Measurements from ENCODE around the gene SPO11. TPM values are rescaled to one million over a fixed set of nuclear protein-coding genes. Genes with fewer than 3 reads are reported as not detected.

Gene SPO11
- polyA plus RNA-seq, 1 donor (not counting 4 experiments of a cell fraction or from before 2014, with no cell fraction given), result not detected

GRCh38 chr20:57383447-57384347 is 54.1 kb downstream of the SPO11 start:
- DNase-seq (ENCODE audit: low read depth, low spot score), result no peak
- H3K9me3 ChIP-seq (ENCODE audit: control insufficient read depth, low read depth, low read length), result no peaks in the 10 kb centered on the region
- no peak overlapping the region for H3K4me2 ChIP-seq (ENCODE audit: control insufficient read depth, extremely low read depth, insufficient read depth, low read depth, low read length)
- H3K27me3 ChIP-seq (ENCODE audit: control insufficient read depth, extremely low read depth, insufficient read depth, low read length), result no peaks in the 10 kb centered on the region
- H2AFZ ChIP-seq (ENCODE audit: control insufficient read depth, low read length), result no peak overlapping the region
- H3K36me3 ChIP-seq (ENCODE audit: control insufficient read depth in 2 of 2, extremely low read depth in 1 of 2, insufficient read depth in 2 of 2, low read length in 2 of 2), result peaks cover under 1 to 4% of the 10 kb centered on the region in 2 experiments
- no peaks in the 10 kb centered on the region for H3K4me1 ChIP-seq (ENCODE audit: control insufficient read depth, extremely low read depth, insufficient read depth, low read length)
- H3K79me2 ChIP-seq (ENCODE audit: control insufficient read depth, insufficient read depth, low read length), result no peaks in the 10 kb centered on the region
- no peak overlapping the region for H3K9ac ChIP-seq (ENCODE audit: control insufficient read depth, extremely low read depth, insufficient read depth, low read length)
- H3K27ac ChIP-seq (ENCODE audit: control insufficient read depth, insufficient read depth, low read length), result no peak overlapping the region
- no peak for TF ChIP-seq EZH2 (IDR thresholded peaks at IDR 0.05; ENCODE audit: low read length)
- TF ChIP-seq CTCF (optimal IDR thresholded peaks at IDR 0.05 in 1 of 3, IDR thresholded peaks at IDR 0.05 in 1 of 3, conservative IDR thresholded peaks at IDR 0.05 in 1 of 3; ENCODE audit: extremely low read depth in 1 of 3, insufficient read depth in 2 of 3, low read length in 3 of 3), result no peak
- no peaks in the 10 kb centered on the region for H4K20me1 ChIP-seq (ENCODE audit: control insufficient read depth, extremely low read depth, insufficient read depth, low read length)
- dilution Hi-C loops (cut with MboI; ENCODE audit: extremely low pct_ligation_motif_present, low sequenced_read_pairs), result no loop called here
- FAIRE-seq, result no peak
- H3K9me1 ChIP-seq (ENCODE audit: control insufficient read depth, extremely low read depth, insufficient read depth, low read length), result no peaks in the 10 kb centered on the region
- no peak overlapping the region for H3K4me3 ChIP-seq (ENCODE audit: control insufficient read depth in 2 of 3, extremely low read depth in 1 of 3, insufficient read depth in 2 of 3, low read depth in 1 of 3, low read length in 3 of 3)

- Histone ChIP-seq H3K4me3 (ENCODE audit: control insufficient read depth in 2 of 3, extremely low read depth in 1 of 3, insufficient read depth in 2 of 3, low read depth in 1 of 3, low read length in 3 of 3) (no peak overlapping the region), H3K9me1 (ENCODE audit: control insufficient read depth, extremely low read depth, insufficient read depth, low read length) (no peaks in the 10 kb centered on the region), H3K27ac (ENCODE audit: control insufficient read depth, insufficient read depth, low read length) (no peak overlapping the region), H3K36me3 (ENCODE audit: control insufficient read depth in 2 of 2, extremely low read depth in 1 of 2, insufficient read depth in 2 of 2, low read length in 2 of 2) (peaks cover 0 to under 1% of the 10 kb centered on the region in 2 experiments), H3K9ac (ENCODE audit: control insufficient read depth, extremely low read depth, insufficient read depth, low read length) (no peak overlapping the region), H3K9me3 (ENCODE audit: control insufficient read depth, low read depth, low read length) (no peaks in the 10 kb centered on the region), H3K27me3 (ENCODE audit: control insufficient read depth, extremely low read depth, insufficient read depth, low read length) (no peaks in the 10 kb centered on the region), H2AFZ (ENCODE audit: control insufficient read depth, low read length) (no peak overlapping the region), H3K4me2 (ENCODE audit: control insufficient read depth, extremely low read depth, insufficient read depth, low read depth, low read length) (no peak overlapping the region), H3K4me1 (ENCODE audit: control insufficient read depth, extremely low read depth, insufficient read depth, low read length) (peaks cover 2% of the 10 kb centered on the region), H4K20me1 (ENCODE audit: control insufficient read depth, extremely low read depth, insufficient read depth, low read length) (no peaks in the 10 kb centered on the region), H3K79me2 (ENCODE audit: control insufficient read depth, insufficient read depth, low read length) (no peaks in the 10 kb centered on the region)
- FAIRE-seq (no peak), DNase-seq (ENCODE audit: low read depth, low spot score) (no peak)
- dilution Hi-C loops (cut with MboI; ENCODE audit: extremely low pct_ligation_motif_present, low sequenced_read_pairs), result no loop called here
- TF ChIP-seq EZH2 (IDR thresholded peaks at IDR 0.05; ENCODE audit: low read length) (no peak), CTCF (optimal IDR thresholded peaks at IDR 0.05 in 1 of 3, IDR thresholded peaks at IDR 0.05 in 1 of 3, conservative IDR thresholded peaks at IDR 0.05 in 1 of 3; ENCODE audit: extremely low read depth in 1 of 3, insufficient read depth in 2 of 3, low read length in 3 of 3) (no peak)
Observed at GRCh38 chr20:57384486-57384885, 54.9 kb downstream of the SPO11 start.
